Measurements from ENCODE around the gene RPS6KB1. TPM values are rescaled to one million over a fixed set of nuclear protein-coding genes. Genes with fewer than 3 reads are reported as not detected.

The RPS6KB1 gene
- total RNA-seq (10 to 100 TPM; 13.5 to 29.4 (median 24.5) TPM), polyA plus RNA-seq (10 to 100 TPM in 1 of 2 donors, 1 to 10 TPM in 1; 7.8 to 11.6 TPM)
- long read RNA-seq, donor 1, full-length matches to known transcripts: 19 of 27 reads
- long read RNA-seq, donor 1, partial matches to known transcripts: 1 of 27 reads
- long read RNA-seq, donor 1, other reads (novel, unspliced or antisense): 7 of 27 reads
- long read RNA-seq, donor 2, full-length matches to known transcripts: 68 of 81 reads
- long read RNA-seq, donor 2, partial matches to known transcripts: 2 of 81 reads
- long read RNA-seq, donor 2, other reads (novel, unspliced or antisense): 11 of 81 reads
- long read RNA-seq, donor 3, full-length matches to known transcripts: 13 of 19 reads
- long read RNA-seq, donor 3, partial matches to known transcripts: 2 of 19 reads
- long read RNA-seq, donor 3, other reads (novel, unspliced or antisense): 4 of 19 reads

GRCh38 chr17:59892924-59893675 lies at the start of gene RPS6KB1, which contains the start of gene TUBD1:
TSS of gene RPS6KB1 (plus strand) at chr17:59893121. CDS start at chr17:59893185, 64 bp downstream.
TSS of gene TUBD1 (minus strand) at chr17:59892943. CDS start at chr17:59891002, 1,941 bp downstream.
- Histone ChIP-seq H3K36me3 (peaks cover 0 to 31% (median 13%) of the 10 kb centered on the region in 9 donors), H3K9me3 (no peaks in the 10 kb centered on the region), H3K4me3 (peak within 1 kb of the TSS; percentile 67 to 100 (median 91)), H3K4me1 (peaks cover 0 to 36% (median 20%) of the 10 kb centered on the region in 12 donors), H3K27ac (peak within 1 kb of the TSS; percentile 77 to 95 (median 88)), H3K27me3 (no peaks in the 10 kb centered on the region)
- DNase-seq (peak; percentile 97 to 98 (median 97)), ATAC-seq (peak; percentile 99 to 100 (median 99))
- 0% methylated on average over 43 to 61 of the region's 61 CpGs for WGBS, 4 donors
- intact Hi-C loops (cut with DNase I): loop anchor here in 2 of 10 donors (2.0 to 10.0 kb wide), 2 partner anchors 72 kb away; partner anchors contain the start of gene RNFT1 (in 2 of the 2)
- TF ChIP-seq POLR2A (IDR thresholded peaks at IDR 0.05) (peak in 1 of 2 donors; percentile 84), CTCF (IDR thresholded peaks at IDR 0.05) (no peak)

- Histone ChIP-seq H3K27me3 (no peaks in the 10 kb centered on the region), H3K36me3 (peaks cover 0 to 27% (median 9%) of the 10 kb centered on the region in 9 donors), H3K4me3 (no peak overlapping the region), H3K9me3 (no peaks in the 10 kb centered on the region), H3K27ac (peak overlapping the region in 9 of 12 donors; percentile 67 to 95 (median 77)), H3K4me1 (peaks cover 2 to 67% (median 27%) of the 10 kb centered on the region in 12 donors)
- no peak for TF ChIP-seq CTCF (IDR thresholded peaks at IDR 0.05)
- no peak for TF ChIP-seq POLR2A (IDR thresholded peaks at IDR 0.05)
- intact Hi-C loops (cut with DNase I): loop anchor here in 1 of 10 donors (5.0 kb wide), 1 partner anchor 93 kb away; no protein-coding TSS in a partner anchor
- 86 to 92% (median 88%) methylated on average over 3 of the region's 3 CpGs for WGBS, 4 donors
- no peak for DNase-seq
- no peak for ATAC-seq
These were observed 47.9 kb upstream of the RPS6KB1 start for GRCh38 chr17:59844884-59845594.

- ATAC-seq (peak; percentile 18 to 37 (median 34)), DNase-seq (no peak)
- Histone ChIP-seq H3K27ac (peak overlapping the region in 11 of 12 donors; percentile 57 to 95 (median 77)), H3K27me3 (no peaks in the 10 kb centered on the region), H3K4me3 (peak overlapping the region in 3 of 12 donors; percentile 3 to 28 (median 22)), H3K36me3 (peaks cover 0 to 20% (median 6%) of the 10 kb centered on the region in 9 donors), H3K9me3 (no peaks in the 10 kb centered on the region), H3K4me1 (peaks cover 2 to 67% (median 24%) of the 10 kb centered on the region in 12 donors)
- no peak for TF ChIP-seq CTCF (IDR thresholded peaks at IDR 0.05)
- no peak for TF ChIP-seq POLR2A (IDR thresholded peaks at IDR 0.05)
- WGBS, 4 donors: 48 to 51% (median 49%) methylated on average over 3 of the region's 3 CpGs
- intact Hi-C loops (cut with DNase I): no loop called here
These were observed 47.1 kb upstream of the RPS6KB1 start for GRCh38 chr17:59845595-59846393.
